Measurements from ENCODE around the gene TMEM202.
"Not testable (repeated sequence)": the region's sequence is repeated elsewhere in the genome, so short reads cannot be mapped to it uniquely, and the experiment has no call there.

TMEM202 gene

DNA sequence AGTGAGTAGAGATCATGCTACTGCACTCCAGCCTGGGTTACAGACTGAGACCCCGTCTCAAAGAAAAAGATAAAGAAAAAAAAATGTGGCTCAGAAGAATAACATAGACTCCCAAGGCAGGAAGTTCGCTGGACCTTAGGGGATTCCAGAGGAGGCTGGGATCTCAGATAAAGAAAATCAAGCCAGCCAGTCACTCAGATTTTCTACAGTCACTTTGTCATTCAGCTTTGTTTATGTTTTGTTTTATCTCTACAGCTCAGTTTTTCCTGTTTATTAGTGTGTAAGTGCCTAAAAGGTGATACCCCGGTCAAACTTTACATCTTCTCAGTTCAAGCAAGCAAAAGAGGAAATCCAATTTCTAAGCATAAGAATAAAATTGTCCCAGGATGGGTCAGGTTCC is 6.3 kb downstream of the TMEM202 start:
- no peak for DNase-seq

DNA sequence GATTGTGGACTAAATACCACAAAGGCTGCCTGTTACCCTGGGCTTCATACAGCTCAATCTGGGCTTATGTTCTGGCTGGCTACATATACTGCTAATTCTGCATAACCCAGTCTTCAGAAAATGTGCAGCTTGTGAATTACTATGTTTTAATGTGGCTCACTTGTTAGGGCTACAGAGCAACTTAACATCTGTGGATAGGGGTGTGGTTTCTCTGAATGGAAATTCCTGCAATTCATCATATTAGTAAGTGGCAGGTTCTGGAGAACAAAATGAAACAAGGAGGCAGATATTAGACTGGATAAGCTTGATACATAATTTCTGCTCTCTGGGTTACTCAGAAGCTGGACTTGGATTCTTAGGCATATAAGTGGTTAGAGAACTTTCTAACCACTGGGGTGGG is 6.7 kb downstream of the TMEM202 start:
- no peak for DNase-seq

DNA sequence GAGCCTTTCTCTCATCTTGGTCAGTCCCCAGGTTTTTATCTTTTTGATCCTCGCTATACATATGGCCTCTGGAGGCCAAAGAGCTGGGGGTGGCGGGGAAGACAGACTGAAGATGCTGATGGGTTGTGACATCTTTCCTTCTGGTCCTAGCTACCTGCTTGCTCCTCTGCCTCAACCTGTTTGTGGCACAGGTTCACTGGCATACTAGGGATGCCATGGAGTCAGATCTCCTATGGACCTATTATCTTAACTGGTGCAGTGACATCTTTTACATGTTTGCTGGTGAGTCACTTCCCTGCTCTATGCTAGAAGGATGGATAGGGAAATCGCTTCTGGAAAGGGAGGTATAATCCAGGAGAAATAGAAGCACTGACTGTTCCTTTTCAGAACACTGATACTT is 8.8 kb downstream of the TMEM202 start:
- no peak for DNase-seq

DNA sequence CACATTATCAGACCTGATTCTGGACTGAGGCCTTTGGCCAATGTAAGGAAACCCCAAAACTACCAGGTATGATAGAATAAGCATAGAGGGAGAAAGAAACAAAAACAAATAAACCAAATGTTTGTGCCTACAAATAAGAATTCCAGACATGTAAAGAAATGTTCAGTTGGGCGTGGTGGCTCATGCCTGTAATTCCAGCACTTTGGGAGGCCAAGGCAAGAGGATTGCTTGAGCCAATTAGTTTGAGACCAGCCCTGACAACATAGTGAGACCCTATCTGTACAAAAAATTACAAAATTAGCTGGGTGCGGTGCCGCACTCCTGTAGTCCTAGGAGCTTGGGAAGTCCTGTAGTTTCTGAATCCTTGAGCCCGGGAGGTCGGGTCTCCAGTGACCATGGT is 13.0 kb downstream of the TMEM202 start:
- no peak for DNase-seq

DNA sequence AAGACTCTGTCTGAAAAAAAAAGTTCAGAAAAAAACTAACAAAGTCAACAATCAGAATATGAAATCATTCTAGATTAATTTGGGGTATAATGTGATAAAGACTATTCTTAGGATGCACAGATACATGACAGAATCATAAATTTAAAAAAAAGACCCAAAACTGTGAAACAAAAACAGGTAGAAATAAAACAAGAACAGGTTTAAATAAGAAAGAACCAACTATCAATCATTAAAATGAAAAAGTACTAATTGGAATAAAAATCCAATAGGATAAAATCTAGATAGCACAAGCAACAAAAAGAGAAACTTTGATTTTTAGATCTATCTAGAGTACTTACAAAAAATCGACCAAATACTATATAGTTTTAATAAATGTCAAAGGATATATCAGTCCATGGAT is 13.4 kb downstream of the TMEM202 start:
- no peak for DNase-seq

DNA sequence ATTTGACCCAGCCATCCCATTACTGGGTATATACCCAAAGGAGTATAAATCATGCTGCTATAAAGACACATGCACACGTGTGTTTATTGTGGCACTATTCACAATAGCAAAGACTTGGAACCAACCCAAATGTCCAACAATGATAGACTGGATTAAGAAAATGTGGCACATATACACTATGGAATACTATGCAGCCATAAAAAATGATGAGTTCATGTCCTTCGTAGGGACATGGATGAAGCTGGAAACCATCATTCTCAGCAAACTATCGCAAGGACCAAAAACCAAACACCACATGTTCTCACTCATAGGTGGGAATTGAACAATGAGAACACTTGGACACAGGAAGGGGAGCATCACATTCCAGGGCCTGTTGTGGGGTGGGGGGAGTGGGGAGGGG is 15.2 kb downstream of the TMEM202 start:
- not testable (repeated sequence) for DNase-seq

DNA sequence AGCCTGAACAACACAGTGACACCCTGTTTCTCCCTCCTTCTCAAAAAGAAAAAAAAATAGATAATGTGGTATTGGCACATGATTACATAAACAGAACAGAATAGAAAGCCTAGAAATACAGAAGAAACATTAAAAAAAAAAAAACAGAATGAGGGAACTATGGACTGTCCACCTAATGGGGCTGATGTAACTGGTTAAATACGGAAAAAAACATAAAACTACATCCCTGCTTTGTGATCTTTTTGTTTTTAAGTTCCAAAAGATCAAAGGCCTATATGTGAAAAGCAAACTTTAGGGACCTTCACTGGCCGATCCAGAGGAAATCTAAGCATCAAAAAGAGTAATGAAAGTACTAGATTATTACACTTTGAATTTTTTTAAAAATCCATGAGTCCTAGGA is 17.2 kb downstream of the TMEM202 start:
- DNase-seq = no peak

DNA sequence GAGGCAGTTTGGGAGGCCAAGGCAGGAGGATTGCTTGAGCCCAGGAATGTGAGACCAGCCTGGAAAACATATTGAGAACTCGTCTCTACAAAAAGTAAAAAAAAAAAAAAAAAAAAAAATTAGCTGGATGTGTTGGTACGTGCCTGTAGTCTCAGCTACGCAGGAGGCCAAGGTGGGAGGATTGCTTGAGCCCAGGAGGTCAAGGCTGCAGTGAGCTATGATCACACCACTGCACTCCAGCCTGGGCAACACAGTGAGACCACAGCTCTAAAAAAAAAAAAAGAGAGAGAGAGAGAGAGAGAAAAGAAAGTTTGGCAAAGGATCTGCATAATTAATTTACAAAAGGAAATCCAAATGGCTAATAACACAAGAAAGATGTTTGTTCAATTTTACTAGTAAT is 21.7 kb downstream of the TMEM202 start:
- DNase-seq = not testable (repeated sequence)

DNA sequence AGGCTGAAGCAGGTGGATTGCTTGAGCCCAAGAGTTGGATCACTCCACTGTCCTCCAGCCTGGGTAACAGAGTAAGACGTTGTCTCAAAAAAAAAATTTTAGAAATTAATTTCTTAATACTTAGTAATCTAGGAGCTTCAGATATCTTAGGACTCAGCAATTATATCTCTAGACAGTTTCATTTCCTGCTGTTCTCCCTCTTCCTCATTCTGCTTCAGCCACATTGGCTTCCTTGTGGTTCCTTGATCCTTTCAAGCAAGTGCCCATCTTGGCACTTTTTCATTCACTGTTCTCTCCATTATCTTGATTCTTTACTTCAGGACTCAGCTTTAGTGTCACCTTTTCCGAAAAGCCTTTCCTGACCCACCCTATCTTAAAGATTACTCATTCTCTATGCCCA is 22.5 kb downstream of the TMEM202 start:
- DNase-seq = no peak

DNA sequence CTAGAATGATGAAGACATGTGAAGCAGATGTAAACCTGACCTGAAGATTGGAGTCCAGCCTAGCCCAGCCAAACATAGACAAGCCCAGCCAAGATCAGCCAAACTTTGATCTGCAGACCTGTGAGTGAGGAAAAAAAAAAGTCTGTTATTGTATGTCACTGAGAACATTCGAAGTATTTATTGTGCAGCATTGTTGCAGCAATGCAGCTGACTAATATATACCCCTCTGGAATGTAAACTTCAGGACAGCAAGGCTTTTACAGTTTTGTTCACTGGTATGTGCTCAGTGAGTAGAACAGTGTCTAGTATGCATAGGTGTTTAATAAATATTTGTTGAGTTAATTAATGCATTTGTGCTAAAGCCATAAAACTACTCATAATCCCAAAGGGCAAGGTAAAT is 23.4 kb downstream of the TMEM202 start:
- DNase-seq = no peak

DNA sequence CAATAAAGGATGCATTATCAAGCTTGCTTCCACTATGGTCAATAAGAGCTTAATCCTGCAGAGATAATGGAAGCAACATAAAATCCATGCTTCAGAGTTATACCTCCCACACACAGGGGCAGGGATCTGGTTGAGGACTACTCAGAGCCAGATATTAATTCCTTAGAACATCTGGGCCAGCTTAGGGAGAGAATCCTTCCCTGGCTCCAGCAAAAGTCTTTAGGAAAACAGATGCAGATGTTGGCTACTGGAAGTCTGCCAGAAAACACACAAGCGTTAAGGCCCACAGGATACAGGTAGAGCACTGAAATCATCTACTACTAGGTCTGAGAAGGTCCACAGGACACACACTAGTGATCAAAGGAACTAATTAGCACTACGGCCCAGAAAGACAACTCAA is 25.2 kb downstream of the TMEM202 start:
- DNase-seq = no peak

DNA sequence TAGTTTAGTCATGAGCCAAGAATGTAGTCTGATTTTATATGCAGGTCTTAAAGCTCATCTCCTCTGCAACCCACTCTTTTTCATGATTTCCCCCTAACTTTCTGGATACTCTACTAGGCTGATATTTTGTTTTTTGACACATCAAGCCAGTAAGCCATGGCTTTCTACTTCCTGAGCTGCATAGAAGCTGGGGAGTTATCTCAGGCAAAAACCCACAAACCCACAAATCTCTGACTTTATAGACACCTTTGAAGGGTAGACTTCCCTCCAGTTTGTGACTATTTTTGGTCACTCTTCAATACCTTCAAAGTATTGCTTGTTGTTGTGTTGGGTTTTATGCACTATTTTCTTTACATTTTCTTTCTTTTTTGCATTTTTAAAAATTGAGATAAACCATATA is 28.6 kb downstream of the TMEM202 start:
- DNase-seq = no peak

DNA sequence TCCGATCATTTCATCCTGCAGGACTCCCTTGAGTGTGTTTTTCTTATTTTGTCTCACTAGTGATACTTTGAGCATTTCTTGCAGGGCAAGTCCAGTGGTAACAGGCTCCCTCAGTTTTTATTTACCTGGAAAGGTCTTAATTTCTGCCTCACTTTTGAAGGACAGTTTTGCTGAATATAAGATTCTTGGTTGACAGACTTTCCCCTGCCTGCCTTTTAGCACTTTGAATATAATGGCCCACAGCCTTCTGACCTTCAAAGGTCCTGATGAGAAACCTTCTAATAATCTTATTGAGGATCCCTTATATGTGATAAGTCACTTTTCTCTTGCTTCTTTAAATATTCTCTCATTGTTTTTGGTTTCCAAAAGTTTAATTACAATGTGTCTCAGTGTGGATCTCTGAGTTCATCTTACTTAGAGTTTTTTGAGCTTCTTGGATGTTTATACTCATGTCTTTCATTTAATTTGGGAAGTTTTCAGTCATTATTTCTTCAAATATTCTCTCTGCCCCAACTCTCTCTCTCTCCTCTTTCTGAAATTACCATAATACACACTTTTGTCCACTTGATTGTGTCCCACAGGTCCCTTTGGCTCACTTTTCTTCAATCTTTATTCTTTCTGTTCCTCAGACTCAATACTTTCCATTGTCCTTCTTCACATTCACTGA is 39.7 kb downstream of the TMEM202 start:
- no peak for DNase-seq

DNA sequence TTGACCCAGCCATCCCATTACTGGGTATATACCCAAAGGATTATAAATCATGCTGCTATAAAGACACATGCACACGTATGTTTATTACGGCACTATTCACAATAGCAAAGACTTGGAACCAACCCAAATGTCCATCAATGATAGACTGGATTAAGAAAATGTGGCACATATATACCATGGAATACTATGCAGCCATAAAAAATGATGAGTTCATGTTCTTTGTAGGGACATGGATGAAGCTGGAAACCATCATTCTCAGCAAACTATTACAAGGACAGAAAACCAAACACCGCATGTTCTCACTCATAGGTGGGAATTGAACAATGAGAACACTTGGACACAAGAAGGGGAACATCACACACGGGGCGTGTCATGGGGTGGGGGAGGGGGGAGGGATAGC is 44.7 kb downstream of the TMEM202 start:
- not testable (repeated sequence) for DNase-seq

DNA sequence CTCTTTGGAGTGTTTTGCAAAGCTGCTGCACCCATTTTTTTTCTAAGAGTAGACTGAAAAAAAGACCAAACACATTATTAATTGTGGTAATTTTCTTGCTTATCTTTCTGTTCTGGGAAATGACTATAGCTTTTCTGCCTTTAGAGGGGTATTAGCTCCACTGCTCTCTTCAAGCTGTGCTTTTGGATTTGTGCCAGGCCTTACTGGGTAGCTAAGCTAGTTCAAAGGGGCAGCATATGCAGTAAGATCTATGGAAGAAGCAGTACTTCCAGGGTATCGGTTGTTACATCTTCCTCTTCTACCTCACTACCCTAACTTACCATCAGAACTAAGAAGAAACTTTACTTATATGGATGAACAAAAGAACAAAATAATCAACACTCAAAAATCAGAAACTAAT is 47.3 kb downstream of the TMEM202 start:
- DNase-seq = no peak

DNA sequence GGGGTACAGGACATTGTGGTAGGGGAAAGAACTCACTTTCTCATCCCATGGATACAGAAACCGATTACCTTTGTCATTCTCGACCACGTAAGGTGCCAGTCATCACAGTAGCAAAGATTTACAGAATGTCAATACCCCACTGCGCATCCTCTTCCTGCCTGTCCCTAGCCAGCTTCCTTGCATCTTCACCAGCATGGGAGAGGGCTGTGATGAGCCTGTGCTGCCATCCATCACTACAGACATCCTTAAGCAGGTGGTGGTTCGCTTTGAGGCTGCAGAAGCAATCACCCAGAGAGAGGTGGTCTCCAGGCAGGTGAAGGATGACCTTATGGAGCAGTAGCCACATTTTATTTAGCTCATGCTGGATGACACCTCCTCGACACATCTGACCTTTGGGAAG is 52.7 kb downstream of the TMEM202 start:
- DNase-seq = no peak

DNA sequence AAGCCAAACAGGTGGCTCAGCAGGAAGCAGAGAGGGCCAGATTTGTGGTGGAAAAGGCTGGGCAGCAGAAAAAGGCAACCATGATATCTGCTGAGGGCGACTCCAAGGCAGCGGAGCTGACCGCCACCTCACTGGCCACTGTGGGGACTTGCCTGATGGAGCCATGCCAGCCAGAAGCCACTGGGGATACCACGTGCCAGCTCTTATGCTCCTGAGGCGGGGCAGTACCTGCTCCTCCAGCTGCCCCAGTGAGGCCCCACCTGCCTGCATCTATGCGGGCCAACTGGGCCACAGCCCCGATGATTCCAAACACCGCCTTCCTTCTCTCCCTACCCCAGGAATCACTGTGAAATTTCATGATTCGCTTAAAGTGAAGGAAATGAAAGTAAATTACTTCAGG is 53.1 kb downstream of the TMEM202 start:
- no peak for DNase-seq

DNA sequence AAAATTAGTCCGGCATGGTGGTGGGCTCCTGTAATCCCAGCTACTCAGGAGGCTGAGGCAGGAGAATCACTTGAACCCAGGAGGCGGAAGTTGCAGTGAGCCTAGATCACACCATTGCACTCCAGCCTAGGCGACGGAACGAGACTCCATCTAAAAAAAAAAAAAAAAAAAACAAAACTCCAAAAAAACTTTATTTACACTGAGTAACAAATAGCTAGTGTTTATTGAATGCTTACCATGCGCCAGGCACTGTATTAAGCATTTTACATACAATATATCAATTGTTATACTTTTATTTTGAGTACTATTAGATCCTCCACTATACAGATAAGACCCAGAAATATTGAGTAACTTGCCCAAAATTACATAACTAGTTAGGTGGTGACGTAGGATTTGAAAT is 58.6 kb downstream of the TMEM202 start:
- no peak for DNase-seq
